Measurements from ENCODE around the gene IL12A. TPM values are rescaled to one million over a fixed set of nuclear protein-coding genes. Genes with fewer than 3 reads are reported as not detected.

Gene IL12A
- total RNA-seq, 1 experiment from 2014 or later: not detected

GRCh38 chr3:159947220-159947619 lies 41.4 kb upstream of the IL12A start:
- in situ Hi-C loops (cut with HindIII; ENCODE audit: low pct_unique_long_range_greater_than_20kb, low sequenced_read_pairs) (no loop called here), intact Hi-C loops (cut with micrococcal nuclease; ENCODE audit: unreplicated experiment) (no loop called here)
- no peak overlapping the region for H3K4me3 ChIP-seq (ENCODE audit: low read depth in 2 of 2, low read length in 2 of 2)
- no peak for ATAC-seq
- ChIA-PET POLR2A (no interaction called here), CTCF (no interaction called here)
- TF ChIP-seq CTCF (IDR thresholded peaks at IDR 0.05) (no peak), TCF7L2 (IDR thresholded peaks at IDR 0.05; ENCODE audit: low read depth, low read length) (no peak), SIN3A (IDR thresholded peaks at IDR 0.05; ENCODE audit: borderline replicate concordance, insufficient read depth, low read depth, low read length) (no peak), REST (IDR thresholded peaks at IDR 0.05; ENCODE audit: insufficient read depth in 1 of 2, low read depth in 2 of 2, low read length in 1 of 2) (no peak), POLR2AphosphoS5 (IDR thresholded peaks at IDR 0.05; ENCODE audit: low read depth, low read length) (no peak)
- no peaks in the 10 kb centered on the region for H3K4me1 ChIP-seq (ENCODE audit: control insufficient read depth, insufficient read depth, low read length)
- BruUV-seq (replicated peaks): no TSS peak
- peaks cover 10% of the 10 kb centered on the region for H3K27me3 ChIP-seq (ENCODE audit: control insufficient read depth, insufficient read depth, low read length)
- no peak for DNase-seq (ENCODE audit: low read depth, low spot score)
- H3K36me3 ChIP-seq (ENCODE audit: control insufficient read depth, insufficient read depth, low read length): no peaks in the 10 kb centered on the region
- no peak overlapping the region for H3K27ac ChIP-seq (ENCODE audit: low read length)
- H3K9me3 ChIP-seq (ENCODE audit: control insufficient read depth, insufficient read depth, low read depth, low read length): no peaks in the 10 kb centered on the region

- DNase-seq (ENCODE audit: low read depth, low spot score): no peak
- ChIA-PET POLR2A (no interaction called here), CTCF (no interaction called here)
- no peaks in the 10 kb centered on the region for H3K4me1 ChIP-seq (ENCODE audit: control insufficient read depth, insufficient read depth, low read length)
- in situ Hi-C loops (cut with HindIII; ENCODE audit: low pct_unique_long_range_greater_than_20kb, low sequenced_read_pairs): no loop called here
- H3K9me3 ChIP-seq (ENCODE audit: control insufficient read depth, insufficient read depth, low read depth, low read length): no peaks in the 10 kb centered on the region
- BruUV-seq (replicated peaks): no TSS peak
- ATAC-seq: no peak
- H3K27me3 ChIP-seq (ENCODE audit: control insufficient read depth, insufficient read depth, low read length): peaks cover 8% of the 10 kb centered on the region
- no peak overlapping the region for H3K4me3 ChIP-seq (ENCODE audit: low read depth in 2 of 2, low read length in 2 of 2)
- intact Hi-C loops (cut with micrococcal nuclease; ENCODE audit: unreplicated experiment): no loop called here
- no peaks in the 10 kb centered on the region for H3K36me3 ChIP-seq (ENCODE audit: control insufficient read depth, insufficient read depth, low read length)
- no peak overlapping the region for H3K27ac ChIP-seq (ENCODE audit: low read length)
- TF ChIP-seq POLR2AphosphoS5 (IDR thresholded peaks at IDR 0.05; ENCODE audit: low read depth, low read length) (no peak), TCF7L2 (IDR thresholded peaks at IDR 0.05; ENCODE audit: low read depth, low read length) (no peak), SIN3A (IDR thresholded peaks at IDR 0.05; ENCODE audit: borderline replicate concordance, insufficient read depth, low read depth, low read length) (no peak), CTCF (IDR thresholded peaks at IDR 0.05) (no peak), REST (IDR thresholded peaks at IDR 0.05; ENCODE audit: insufficient read depth in 1 of 2, low read depth in 2 of 2, low read length in 1 of 2) (no peak)
These were observed 40.0 kb upstream of the IL12A start for GRCh38 chr3:159948429-159949144.

Data from Panc1 (cell line).